IMR-90 (cell line): Measurements from ENCODE around the gene FHAD1.

ENCODE experiments used
- BHLHE40 ChIP-seq: fragments of 150-350 bp; IDR thresholded peaks from 2 replicates; pipeline ENCODE4 v1.6.1; 2016; ENCODE audit warnings: mild to moderate bottlenecking, low read depth, low read length
- CEBPB ChIP-seq: IDR thresholded peaks from 2 replicates; pipeline ENCODE4 v1.6.1; 2012; ENCODE audit warnings: low read depth, low read length, improper control_type of control experiment
- CHD1 ChIP-seq: IDR thresholded peaks from 2 replicates; pipeline ENCODE4 v1.6.1; 2012; ENCODE audit warnings: low read depth, low read length, improper control_type of control experiment
- FOS ChIP-seq: fragments of 150-350 bp; IDR thresholded peaks from 2 replicates; pipeline ENCODE4 v1.6.1; 2016; ENCODE audit warnings: low read depth, low read length
- MAFK ChIP-seq: IDR thresholded peaks from 2 replicates; pipeline ENCODE4 v1.6.1; 2012; ENCODE audit warnings: low read depth, low read length, improper control_type of control experiment
- MAZ ChIP-seq: IDR thresholded peaks from 2 replicates; pipeline ENCODE4 v1.6.1; 2012; ENCODE audit warnings: low read depth, mild to moderate bottlenecking, low read length, improper control_type of control experiment, moderate library complexity, borderline replicate concordance
- MXI1 ChIP-seq: IDR thresholded peaks from 2 replicates; pipeline ENCODE4 v1.6.1; 2012; ENCODE audit warnings: low read depth, mild to moderate bottlenecking, low read length, moderate library complexity, borderline replicate concordance
- POLR2A ChIP-seq: IDR thresholded peaks from 2 replicates; pipeline ENCODE4 v1.6.1; 2012; ENCODE audit warnings: mild to moderate bottlenecking, low read depth, low read length
- RAD21 ChIP-seq: IDR thresholded peaks from 2 replicates; pipeline ENCODE4 v1.6.1; 2012; ENCODE audit warnings: low read length, improper control_type of control experiment
- RFX5 ChIP-seq: IDR thresholded peaks from 2 replicates; pipeline ENCODE4 v1.8.0; 2012; ENCODE audit warnings: low read depth, mild to moderate bottlenecking, low read length, moderate library complexity
- SMC3 ChIP-seq: fragments of 150-350 bp; IDR thresholded peaks from 2 replicates; pipeline ENCODE4 v1.6.1; 2016; ENCODE audit warnings: low read depth, mild to moderate bottlenecking, antibody characterized with exemption, low read length, moderate library complexity
- TF ChIP-seq, protein P1 (sequence below): conservative IDR thresholded peaks from 2 replicates; pipeline ENCODE4 v1.5.1; 2012; ENCODE audit warnings: mild to moderate bottlenecking, low read depth, low read length, improper control_type of control experiment
- TF ChIP-seq, protein P2 (sequence below): fragments of 150-350 bp; IDR thresholded peaks from 2 replicates; pipeline ENCODE4 v1.6.1; 2016; ENCODE audit warnings: low read depth, mild to moderate bottlenecking, low read length, moderate library complexity, borderline replicate concordance
- TF ChIP-seq, protein P3 (sequence below): fragments of 150-350 bp; IDR thresholded peaks from 2 replicates; pipeline ENCODE4 v1.6.1; 2017; ENCODE audit warnings: mild to moderate bottlenecking, antibody characterized with exemption, low read length, low read depth

GRCh38 chr1:15386164-15386749, 139.2 kb downstream of the FHAD1 start:
- TF ChIP-seq, protein P1, sequence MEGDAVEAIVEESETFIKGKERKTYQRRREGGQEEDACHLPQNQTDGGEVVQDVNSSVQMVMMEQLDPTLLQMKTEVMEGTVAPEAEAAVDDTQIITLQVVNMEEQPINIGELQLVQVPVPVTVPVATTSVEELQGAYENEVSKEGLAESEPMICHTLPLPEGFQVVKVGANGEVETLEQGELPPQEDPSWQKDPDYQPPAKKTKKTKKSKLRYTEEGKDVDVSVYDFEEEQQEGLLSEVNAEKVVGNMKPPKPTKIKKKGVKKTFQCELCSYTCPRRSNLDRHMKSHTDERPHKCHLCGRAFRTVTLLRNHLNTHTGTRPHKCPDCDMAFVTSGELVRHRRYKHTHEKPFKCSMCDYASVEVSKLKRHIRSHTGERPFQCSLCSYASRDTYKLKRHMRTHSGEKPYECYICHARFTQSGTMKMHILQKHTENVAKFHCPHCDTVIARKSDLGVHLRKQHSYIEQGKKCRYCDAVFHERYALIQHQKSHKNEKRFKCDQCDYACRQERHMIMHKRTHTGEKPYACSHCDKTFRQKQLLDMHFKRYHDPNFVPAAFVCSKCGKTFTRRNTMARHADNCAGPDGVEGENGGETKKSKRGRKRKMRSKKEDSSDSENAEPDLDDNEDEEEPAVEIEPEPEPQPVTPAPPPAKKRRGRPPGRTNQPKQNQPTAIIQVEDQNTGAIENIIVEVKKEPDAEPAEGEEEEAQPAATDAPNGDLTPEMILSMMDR, result no peak
- TF ChIP-seq CEBPB, result no peak
- TF ChIP-seq POLR2A, result no peak
- TF ChIP-seq FOS, result no peak
- TF ChIP-seq CHD1, result no peak
- TF ChIP-seq, protein P2, sequence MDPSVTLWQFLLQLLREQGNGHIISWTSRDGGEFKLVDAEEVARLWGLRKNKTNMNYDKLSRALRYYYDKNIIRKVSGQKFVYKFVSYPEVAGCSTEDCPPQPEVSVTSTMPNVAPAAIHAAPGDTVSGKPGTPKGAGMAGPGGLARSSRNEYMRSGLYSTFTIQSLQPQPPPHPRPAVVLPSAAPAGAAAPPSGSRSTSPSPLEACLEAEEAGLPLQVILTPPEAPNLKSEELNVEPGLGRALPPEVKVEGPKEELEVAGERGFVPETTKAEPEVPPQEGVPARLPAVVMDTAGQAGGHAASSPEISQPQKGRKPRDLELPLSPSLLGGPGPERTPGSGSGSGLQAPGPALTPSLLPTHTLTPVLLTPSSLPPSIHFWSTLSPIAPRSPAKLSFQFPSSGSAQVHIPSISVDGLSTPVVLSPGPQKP, result no peak
- no peak for TF ChIP-seq MAFK
- no peak for TF ChIP-seq RAD21
- TF ChIP-seq, protein P3, sequence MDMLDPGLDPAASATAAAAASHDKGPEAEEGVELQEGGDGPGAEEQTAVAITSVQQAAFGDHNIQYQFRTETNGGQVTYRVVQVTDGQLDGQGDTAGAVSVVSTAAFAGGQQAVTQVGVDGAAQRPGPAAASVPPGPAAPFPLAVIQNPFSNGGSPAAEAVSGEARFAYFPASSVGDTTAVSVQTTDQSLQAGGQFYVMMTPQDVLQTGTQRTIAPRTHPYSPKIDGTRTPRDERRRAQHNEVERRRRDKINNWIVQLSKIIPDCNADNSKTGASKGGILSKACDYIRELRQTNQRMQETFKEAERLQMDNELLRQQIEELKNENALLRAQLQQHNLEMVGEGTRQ, result no peak
- no peak for TF ChIP-seq MAZ
- TF ChIP-seq RFX5, result no peak
- no peak for TF ChIP-seq MXI1
- no peak for TF ChIP-seq BHLHE40
- no peak for TF ChIP-seq SMC3
